ENCODE measurements around the gene LTV1. TPM values are rescaled to one million over a fixed set of nuclear protein-coding genes. Genes with fewer than 3 reads are reported as not detected.

The LTV1 gene
- total RNA-seq, 4 donors from 2014 or later = 15.5 to 23.1 (median 20.4) TPM

- H3K27me3 ChIP-seq = no peaks in the 10 kb centered on the region
- no peak overlapping the region for H3K27ac ChIP-seq
- intact Hi-C loops (cut with DNase I) = no loop called here
- no peak for TF ChIP-seq POLR2A (IDR thresholded peaks at IDR 0.05)
- no peak for TF ChIP-seq CTCF (IDR thresholded peaks at IDR 0.05)
- no peak overlapping the region for H3K4me3 ChIP-seq
- no peaks in the 10 kb centered on the region for H3K4me1 ChIP-seq
- no peak for DNase-seq
- H3K9me3 ChIP-seq = no peaks in the 10 kb centered on the region
- peaks cover 0 to 6% (median 0%) of the 10 kb centered on the region in 3 donors for H3K36me3 ChIP-seq
- WGBS, 2 donors = 94 to 97% methylated on average over 2 of the region's 2 CpGs
These were observed 7.0 kb upstream of the LTV1 start for GRCh38 chr6:143836150-143836549.

GRCh38 chr6:143838395-143838794, 4.7 kb upstream of the LTV1 start:
- Histone ChIP-seq H3K27ac (no peak overlapping the region), H3K9me3 (no peaks in the 10 kb centered on the region), H3K4me1 (peaks cover 0 to 7% (median 5%) of the 10 kb centered on the region in 3 donors), H3K36me3 (no peaks in the 10 kb centered on the region), H3K27me3 (no peaks in the 10 kb centered on the region), H3K4me3 (no peak overlapping the region)
- no peak for TF ChIP-seq POLR2A (IDR thresholded peaks at IDR 0.05)
- TF ChIP-seq CTCF (IDR thresholded peaks at IDR 0.05) = no peak
- 65 to 72% methylated on average over 5 of the region's 5 CpGs for WGBS, 2 donors
- no peak for DNase-seq
- intact Hi-C loops (cut with DNase I) = no loop called here

GRCh38 chr6:143839196-143839595, 3.9 kb upstream of the LTV1 start:
- no peak for DNase-seq
- H3K27me3 ChIP-seq = no peaks in the 10 kb centered on the region
- 76 to 86% methylated on average over 4 of the region's 4 CpGs for WGBS, 2 donors
- H3K4me3 ChIP-seq = no peak overlapping the region
- H3K36me3 ChIP-seq = no peaks in the 10 kb centered on the region
- H3K9me3 ChIP-seq = no peaks in the 10 kb centered on the region
- H3K27ac ChIP-seq = no peak overlapping the region
- TF ChIP-seq POLR2A (IDR thresholded peaks at IDR 0.05) (no peak), CTCF (IDR thresholded peaks at IDR 0.05) (no peak)
- intact Hi-C loops (cut with DNase I) = no loop called here
- H3K4me1 ChIP-seq = peaks cover 5 to 13% (median 8%) of the 10 kb centered on the region in 3 donors

- intact Hi-C loops (cut with DNase I) = no loop called here
- WGBS, 2 donors = 95 to 96% methylated on average over 5 to 6 of the region's 6 CpGs
- no peak for DNase-seq
- no peak overlapping the region for H3K27ac ChIP-seq
- no peak for TF ChIP-seq CTCF (IDR thresholded peaks at IDR 0.05)
- TF ChIP-seq POLR2A (IDR thresholded peaks at IDR 0.05) = no peak
- H3K4me1 ChIP-seq = peaks cover 9 to 22% (median 11%) of the 10 kb centered on the region in 3 donors
- no peaks in the 10 kb centered on the region for H3K9me3 ChIP-seq
- peaks cover 4 to 10% (median 7%) of the 10 kb centered on the region in 3 donors for H3K36me3 ChIP-seq
- no peak overlapping the region for H3K4me3 ChIP-seq
- no peaks in the 10 kb centered on the region for H3K27me3 ChIP-seq
These were observed 2.4 kb upstream of the LTV1 start for GRCh38 chr6:143840595-143841265.

GRCh38 chr6:143842461-143842901, 657 bp upstream of the LTV1 start:
- intact Hi-C loops (cut with DNase I) = no loop called here
- peak overlapping the region; percentile 90 to 98 (median 94) for H3K27ac ChIP-seq
- peak overlapping the region; percentile 73 to 98 (median 80) for H3K4me3 ChIP-seq
- H3K36me3 ChIP-seq = peaks cover 7 to 28% (median 18%) of the 10 kb centered on the region in 3 donors
- H3K4me1 ChIP-seq = peaks cover 9 to 22% (median 11%) of the 10 kb centered on the region in 3 donors
- H3K27me3 ChIP-seq = no peaks in the 10 kb centered on the region
- WGBS, 2 donors = 27 to 49% methylated on average over 7 of the region's 7 CpGs
- TF ChIP-seq POLR2A (IDR thresholded peaks at IDR 0.05) = no peak
- no peak for TF ChIP-seq CTCF (IDR thresholded peaks at IDR 0.05)
- no peaks in the 10 kb centered on the region for H3K9me3 ChIP-seq
- no peak for DNase-seq
